ENCODE measurements around the gene DNAH10. TPM values are rescaled to one million over a fixed set of nuclear protein-coding genes. Genes with fewer than 3 reads are reported as not detected.

The DNAH10 gene
- total and polyA plus RNA-seq, 2 of the 13 experiments (the other 11 are each of a cell fraction or from before 2014, with no cell fraction given), result 0.01 to 0.02 TPM

GRCh38 chr12:123829561-123829960 lies 67.5 kb downstream of the DNAH10 start (continued):
- TF ChIP-seq, protein P1, sequence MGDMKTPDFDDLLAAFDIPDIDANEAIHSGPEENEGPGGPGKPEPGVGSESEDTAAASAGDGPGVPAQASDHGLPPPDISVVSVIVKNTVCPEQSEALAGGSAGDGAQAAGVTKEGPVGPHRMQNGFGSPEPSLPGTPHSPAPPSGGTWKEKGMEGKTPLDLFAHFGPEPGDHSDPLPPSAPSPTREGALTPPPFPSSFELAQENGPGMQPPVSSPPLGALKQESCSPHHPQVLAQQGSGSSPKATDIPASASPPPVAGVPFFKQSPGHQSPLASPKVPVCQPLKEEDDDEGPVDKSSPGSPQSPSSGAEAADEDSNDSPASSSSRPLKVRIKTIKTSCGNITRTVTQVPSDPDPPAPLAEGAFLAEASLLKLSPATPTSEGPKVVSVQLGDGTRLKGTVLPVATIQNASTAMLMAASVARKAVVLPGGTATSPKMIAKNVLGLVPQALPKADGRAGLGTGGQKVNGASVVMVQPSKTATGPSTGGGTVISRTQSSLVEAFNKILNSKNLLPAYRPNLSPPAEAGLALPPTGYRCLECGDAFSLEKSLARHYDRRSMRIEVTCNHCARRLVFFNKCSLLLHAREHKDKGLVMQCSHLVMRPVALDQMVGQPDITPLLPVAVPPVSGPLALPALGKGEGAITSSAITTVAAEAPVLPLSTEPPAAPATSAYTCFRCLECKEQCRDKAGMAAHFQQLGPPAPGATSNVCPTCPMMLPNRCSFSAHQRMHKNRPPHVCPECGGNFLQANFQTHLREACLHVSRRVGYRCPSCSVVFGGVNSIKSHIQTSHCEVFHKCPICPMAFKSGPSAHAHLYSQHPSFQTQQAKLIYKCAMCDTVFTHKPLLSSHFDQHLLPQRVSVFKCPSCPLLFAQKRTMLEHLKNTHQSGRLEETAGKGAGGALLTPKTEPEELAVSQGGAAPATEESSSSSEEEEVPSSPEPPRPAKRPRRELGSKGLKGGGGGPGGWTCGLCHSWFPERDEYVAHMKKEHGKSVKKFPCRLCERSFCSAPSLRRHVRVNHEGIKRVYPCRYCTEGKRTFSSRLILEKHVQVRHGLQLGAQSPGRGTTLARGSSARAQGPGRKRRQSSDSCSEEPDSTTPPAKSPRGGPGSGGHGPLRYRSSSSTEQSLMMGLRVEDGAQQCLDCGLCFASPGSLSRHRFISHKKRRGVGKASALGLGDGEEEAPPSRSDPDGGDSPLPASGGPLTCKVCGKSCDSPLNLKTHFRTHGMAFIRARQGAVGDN (CRISPR knock-in tag; IDR thresholded peaks at IDR 0.05), result peak; percentile 28; the same call in 1 of the 2 replicates
- TF ChIP-seq, protein P2, sequence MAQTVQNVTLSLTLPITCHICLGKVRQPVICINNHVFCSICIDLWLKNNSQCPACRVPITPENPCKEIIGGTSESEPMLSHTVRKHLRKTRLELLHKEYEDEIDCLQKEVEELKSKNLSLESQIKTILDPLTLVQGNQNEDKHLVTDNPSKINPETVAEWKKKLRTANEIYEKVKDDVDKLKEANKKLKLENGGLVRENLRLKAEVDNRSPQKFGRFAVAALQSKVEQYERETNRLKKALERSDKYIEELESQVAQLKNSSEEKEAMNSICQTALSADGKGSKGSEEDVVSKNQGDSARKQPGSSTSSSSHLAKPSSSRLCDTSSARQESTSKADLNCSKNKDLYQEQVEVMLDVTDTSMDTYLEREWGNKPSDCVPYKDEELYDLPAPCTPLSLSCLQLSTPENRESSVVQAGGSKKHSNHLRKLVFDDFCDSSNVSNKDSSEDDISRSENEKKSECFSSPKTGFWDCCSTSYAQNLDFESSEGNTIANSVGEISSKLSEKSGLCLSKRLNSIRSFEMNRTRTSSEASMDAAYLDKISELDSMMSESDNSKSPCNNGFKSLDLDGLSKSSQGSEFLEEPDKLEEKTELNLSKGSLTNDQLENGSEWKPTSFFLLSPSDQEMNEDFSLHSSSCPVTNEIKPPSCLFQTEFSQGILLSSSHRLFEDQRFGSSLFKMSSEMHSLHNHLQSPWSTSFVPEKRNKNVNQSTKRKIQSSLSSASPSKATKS (CRISPR knock-in tag; IDR thresholded peaks at IDR 0.05), result no peak
- TF ChIP-seq, protein P3, sequence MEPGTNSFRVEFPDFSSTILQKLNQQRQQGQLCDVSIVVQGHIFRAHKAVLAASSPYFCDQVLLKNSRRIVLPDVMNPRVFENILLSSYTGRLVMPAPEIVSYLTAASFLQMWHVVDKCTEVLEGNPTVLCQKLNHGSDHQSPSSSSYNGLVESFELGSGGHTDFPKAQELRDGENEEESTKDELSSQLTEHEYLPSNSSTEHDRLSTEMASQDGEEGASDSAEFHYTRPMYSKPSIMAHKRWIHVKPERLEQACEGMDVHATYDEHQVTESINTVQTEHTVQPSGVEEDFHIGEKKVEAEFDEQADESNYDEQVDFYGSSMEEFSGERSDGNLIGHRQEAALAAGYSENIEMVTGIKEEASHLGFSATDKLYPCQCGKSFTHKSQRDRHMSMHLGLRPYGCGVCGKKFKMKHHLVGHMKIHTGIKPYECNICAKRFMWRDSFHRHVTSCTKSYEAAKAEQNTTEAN (CRISPR knock-in tag; conservative IDR thresholded peaks at IDR 0.05), result peak; percentile 85
- TF ChIP-seq HOXA3 (CRISPR knock-in tag; IDR thresholded peaks at IDR 0.05), result peak; percentile 64; the same call in 1 of the 2 replicates
- no peak for TF ChIP-seq ZNF800 (CRISPR knock-in tag; IDR thresholded peaks at IDR 0.05)
- TF ChIP-seq ZNF12 (CRISPR knock-in tag; IDR thresholded peaks at IDR 0.05), result 0 out of 2 replicates have a peak, but pooled peaks have one; percentile 30
- TF ChIP-seq ZNF781 (CRISPR knock-in tag; IDR thresholded peaks at IDR 0.05; ENCODE audit: borderline replicate concordance, not compliant biosample characterization), result no peak
- no peak for TF ChIP-seq ZNF234 (CRISPR knock-in tag; conservative IDR thresholded peaks at IDR 0.05)
- TF ChIP-seq FOXP4 (CRISPR knock-in tag; IDR thresholded peaks at IDR 0.05), result peak; percentile 75
- peak; percentile 70 for TF ChIP-seq THAP11 (CRISPR knock-in tag; IDR thresholded peaks at IDR 0.05)
- TF ChIP-seq NR2C2 (CRISPR knock-in tag; IDR thresholded peaks at IDR 0.05; ENCODE audit: borderline replicate concordance), result peak; percentile 59; the same call in 1 of the 2 replicates
- peak; percentile 73 for TF ChIP-seq MEIS1 (CRISPR knock-in tag; IDR thresholded peaks at IDR 0.05; ENCODE audit: borderline replicate concordance)
- peak; percentile 95 for TF ChIP-seq BHLHE40 (IDR thresholded peaks at IDR 0.05; ENCODE audit: low read length)
- TF ChIP-seq MLX (CRISPR knock-in tag; IDR thresholded peaks at IDR 0.05), result peak; percentile 99
- no peak for TF ChIP-seq ZNF841 (CRISPR knock-in tag; IDR thresholded peaks at IDR 0.05; ENCODE audit: borderline replicate concordance)
- TF ChIP-seq ZNF572 (CRISPR knock-in tag; IDR thresholded peaks at IDR 0.05), result peak; percentile 70; the same call in 1 of the 2 replicates
- TF ChIP-seq ESRRA (CRISPR knock-in tag; IDR thresholded peaks at IDR 0.05; ENCODE audit: low read depth), result 0 out of 2 replicates have a peak, but pooled peaks have one; percentile 24
